ENCODE results near the gene DIAPH3. TPM values are rescaled to one million over a fixed set of nuclear protein-coding genes. Genes with fewer than 3 reads are reported as not detected.

The DIAPH3 gene
- total and polyA plus RNA-seq, 2 of the 8 experiments (the other 6 are each of a cell fraction or from before 2014, with no cell fraction given), result 8.0 to 30.8 TPM

GRCh38 chr13:59914556-59914955, 249.2 kb downstream of the DIAPH3 start:
- Histone ChIP-seq H3K56ac (replicated peaks; ENCODE audit: insufficient read length, low read depth, low read length) (no peak overlapping the region), H4K91ac (replicated peaks; ENCODE audit: insufficient read length, low read length) (no peak overlapping the region), H3K79me2 (ENCODE audit: control insufficient read depth in 1 of 2, insufficient read depth in 2 of 2, low read length in 2 of 2) (no peaks in the 10 kb centered on the region), H3K79me1 (ENCODE audit: low read depth, low read length) (no peaks in the 10 kb centered on the region; the same call in 1 of the 2 replicates), H2BK120ac (replicated peaks; ENCODE audit: low read depth, low read length) (no peak overlapping the region), H2AFZ (ENCODE audit: low read length) (no peak overlapping the region), H3K27ac (ENCODE audit: low read depth, low read length) (no peak overlapping the region), H3K9me3 (ENCODE audit: insufficient read depth in 2 of 2, low read depth in 1 of 2, low read length in 1 of 2) (no peaks in the 10 kb centered on the region), H3K9ac (replicated peaks in 1 of 4; ENCODE audit: extremely low read depth in 1 of 4, low read depth in 3 of 4, low read length in 3 of 4) (no peak overlapping the region), H3K23ac (ENCODE audit: insufficient read length) (no peak overlapping the region), H2AK5ac (ENCODE audit: low read depth, low read length) (no peak overlapping the region), H4K5ac (ENCODE audit: insufficient read length, low read depth, low read length) (no peak overlapping the region), H3K27me3 (replicated peaks in 1 of 4; ENCODE audit: control insufficient read depth in 3 of 4, extremely low read depth in 1 of 4, insufficient read depth in 3 of 4, low read length in 3 of 4) (no peaks in the 10 kb centered on the region), H2BK20ac (ENCODE audit: low read length) (no peak overlapping the region), H3K14ac (ENCODE audit: insufficient read length) (no peak overlapping the region), H2BK12ac (ENCODE audit: low read depth, low read length) (no peak overlapping the region), H4K20me1 (replicated peaks in 1 of 2; ENCODE audit: control insufficient read depth in 1 of 2, insufficient read depth in 2 of 2, low read length in 2 of 2) (peaks cover 0 to 1% of the 10 kb centered on the region in 2 experiments), H2BK15ac (ENCODE audit: low read length) (no peak overlapping the region), H3K4me2 (ENCODE audit: insufficient read depth in 1 of 2, low read depth in 2 of 2, low read length in 2 of 2) (no peak overlapping the region), H2BK5ac (ENCODE audit: low read depth, low read length) (no peak overlapping the region), H3K4me3 (ENCODE audit: extremely low read depth in 1 of 4, insufficient read depth in 2 of 4, low read depth in 3 of 4, low read length in 4 of 4) (no peak overlapping the region), H3K23me2 (ENCODE audit: low read depth, low read length) (no peaks in the 10 kb centered on the region), H3K4ac (replicated peaks; ENCODE audit: insufficient read length, low read depth, low read length) (no peak overlapping the region), H3K36me3 (ENCODE audit: control insufficient read depth in 2 of 4, insufficient read depth in 4 of 4, low read length in 3 of 4) (no peaks in the 10 kb centered on the region; a peak in 2 of 8 replicates), H3K4me1 (replicated peaks in 1 of 4; ENCODE audit: control insufficient read depth in 3 of 4, insufficient read depth in 4 of 4, low read length in 3 of 4) (no peaks in the 10 kb centered on the region), H4K8ac (ENCODE audit: extremely low read depth, insufficient read depth, low read length) (no peak overlapping the region), H3K18ac (ENCODE audit: extremely low read depth, low read length) (no peak overlapping the region)
- DNase-seq (ENCODE audit: low read depth in 1 of 2, low spot score in 2 of 2), result no peak
- ChIA-PET POLR2A (ENCODE audit: partially characterized antibody) (no interaction called here), CTCF (ENCODE audit: partially characterized antibody) (interaction anchor here (1.2 to 1.5 kb wide), 2 partner anchors 8 to 192 kb away, joined by 3 to 8 read pairs; no protein-coding TSS in a partner anchor)
- TF ChIP-seq SUZ12 (IDR thresholded peaks at IDR 0.05; ENCODE audit: low read length), result no peak
- no peak for TF ChIP-seq BACH1 (IDR thresholded peaks at IDR 0.05; ENCODE audit: low read length)
- TF ChIP-seq BRCA1 (IDR thresholded peaks at IDR 0.05; ENCODE audit: low read depth, low read length), result no peak
- no peak for TF ChIP-seq EGR1 (IDR thresholded peaks at IDR 0.05; ENCODE audit: borderline replicate concordance, low read depth, low read length)
- TF ChIP-seq YY1 (IDR thresholded peaks at IDR 0.05; ENCODE audit: low read depth, low read length), result no peak
- TF ChIP-seq RBBP5 (IDR thresholded peaks at IDR 0.05; ENCODE audit: borderline replicate concordance, low read depth, low read length), result no peak
- FAIRE-seq, result no peak
- WGBS, 2 experiments (ENCODE audit: extremely low coverage in 1 of 2, insufficient coverage in 1 of 2, insufficient read length in 1 of 2, insufficient replicate concordance in 2 of 2, low coverage in 1 of 2, low lambda C conversion rate in 2 of 2, missing lambda C conversion rate in 1 of 2), result 87% methylated on average over 2 of the region's 2 CpGs; no CpG with 5 or more reads in 1 of the 2 experiments

Measured in H1 (cell line).